NOMO-1 treated with DMSO at 0.1 percent for 48 hours (cell line): ENCODE measurements around the gene ZFR2.
"Not testable (repeated sequence)": the region's sequence is repeated elsewhere in the genome, so short reads cannot be mapped to it uniquely, and the experiment has no call there.

Experiments used
- DNase-seq: peaks from one replicate; lab custom pipeline; 2025; ENCODE audit not compliant: unreplicated experiment; lab: John Stamatoyannopoulos, UW

ZFR2 gene

GRCh38 chr19:3874695-3875094 lies 5.9 kb upstream of the ZFR2 start:
- not testable (repeated sequence) for DNase-seq

DNA sequence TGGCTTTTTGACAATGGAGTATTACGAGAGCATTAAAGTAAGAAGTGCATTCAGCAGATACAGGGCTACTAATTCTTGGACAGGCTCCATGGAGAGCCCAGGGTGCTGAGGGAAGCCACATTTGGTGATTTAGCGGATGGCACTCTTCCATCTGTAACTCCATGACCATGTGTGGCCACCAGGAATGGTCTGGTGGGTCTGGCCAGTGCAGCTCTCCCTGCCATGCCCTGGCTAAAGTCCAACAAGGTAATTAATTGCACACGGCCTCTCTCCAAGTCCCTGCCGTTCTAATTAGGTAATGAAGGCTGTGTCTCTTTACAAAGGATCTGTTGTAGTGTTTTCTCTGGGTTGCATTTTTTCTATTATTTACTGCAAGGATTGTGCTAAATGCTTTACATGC lies 4.3 kb upstream of the ZFR2 start:
- DNase-seq, result no peak

DNA sequence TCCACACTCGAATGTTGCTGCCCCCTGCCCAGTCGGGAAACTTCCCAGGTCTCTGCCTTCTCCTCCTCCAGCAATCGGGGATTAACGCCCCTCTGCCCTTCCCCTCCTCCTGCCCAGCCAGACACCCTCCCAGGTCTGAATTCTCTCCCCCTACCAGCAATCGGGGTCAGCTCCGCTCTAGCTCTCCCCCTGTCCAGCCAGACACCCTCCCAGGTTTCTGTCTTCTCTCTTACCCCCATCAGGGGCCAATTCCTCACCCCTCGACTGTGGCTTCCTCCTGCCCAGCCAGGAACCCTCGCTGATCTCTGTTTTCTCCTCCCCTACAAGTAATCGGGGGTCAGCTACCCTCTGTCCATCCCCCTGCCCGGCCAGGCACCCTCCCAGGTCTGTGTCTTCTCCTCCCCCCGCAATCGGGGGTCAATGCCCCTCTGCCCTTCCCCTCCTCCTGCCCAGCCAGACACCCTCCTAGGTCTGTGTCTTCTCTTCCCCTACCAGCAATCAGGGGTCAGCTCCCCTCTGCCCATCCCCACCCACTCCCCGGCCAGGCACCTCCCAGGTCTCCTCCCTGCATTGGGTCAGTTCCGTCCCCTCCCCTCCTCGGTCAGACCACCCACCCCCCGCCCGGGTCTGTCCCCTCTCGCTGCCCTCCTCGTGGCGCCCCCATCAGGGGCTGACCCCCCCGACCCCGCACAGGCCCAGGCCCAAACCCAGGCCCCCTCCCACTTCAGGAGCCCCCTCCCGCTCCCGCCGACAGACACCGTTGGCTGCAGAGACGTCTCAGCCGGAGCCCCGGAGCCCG lies 668 bp downstream of the ZFR2 start:
- DNase-seq, result no peak

DNA sequence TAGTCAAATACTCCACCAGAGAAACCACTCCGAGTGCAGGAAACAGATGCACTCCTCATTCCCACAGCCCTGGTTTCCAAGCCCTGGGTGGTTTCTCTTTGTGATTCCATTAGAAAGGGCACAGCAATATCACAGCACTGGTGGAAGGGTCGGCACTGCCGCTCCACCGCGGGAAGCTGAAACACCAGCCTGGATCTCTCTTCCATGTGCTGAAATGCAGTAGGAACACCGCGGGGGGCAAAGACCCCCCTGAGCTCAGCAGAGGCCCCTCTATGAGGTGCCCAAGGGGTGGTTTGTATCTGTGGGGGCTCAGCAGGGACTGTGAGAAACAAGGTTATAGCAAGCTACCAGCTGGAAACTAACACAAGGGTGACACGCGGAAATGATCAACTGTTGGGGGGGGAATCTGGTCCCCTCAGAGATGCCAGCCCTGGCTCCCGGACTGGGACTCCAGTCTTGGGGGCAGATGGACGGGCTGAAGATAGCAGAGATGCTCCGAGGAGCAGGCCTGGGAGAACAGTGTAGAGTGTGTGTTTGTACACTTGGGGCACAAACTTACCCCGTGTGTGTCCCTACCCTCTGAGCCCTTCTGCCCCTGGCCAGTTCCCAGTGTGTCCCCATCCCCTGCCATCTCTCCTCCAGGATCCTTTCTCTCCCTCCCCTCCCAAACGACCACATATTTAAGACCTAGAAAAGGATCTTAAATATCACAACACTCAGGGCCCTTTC lies 1.8 kb downstream of the ZFR2 start:
- no peak for DNase-seq

DNA sequence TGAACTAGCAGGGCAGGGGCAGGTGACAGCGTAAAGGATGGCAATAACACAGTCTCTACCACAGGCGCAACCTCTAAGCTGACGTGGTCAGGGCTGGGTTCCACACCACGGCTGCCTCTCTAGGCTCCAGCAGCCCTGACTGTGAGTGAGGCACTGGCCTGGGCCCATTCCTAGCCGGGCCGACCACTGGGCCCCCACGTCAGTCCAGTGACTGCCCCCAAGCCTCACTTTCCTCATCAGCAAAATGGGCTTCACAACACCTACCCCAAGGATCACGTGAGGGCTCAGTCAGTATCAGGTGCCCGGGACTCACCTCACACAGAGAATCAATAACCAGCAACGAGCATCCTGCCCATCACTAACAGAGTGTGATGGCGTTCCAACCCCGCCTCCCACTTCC lies 5.2 kb downstream of the ZFR2 start:
- DNase-seq, result no peak

DNA sequence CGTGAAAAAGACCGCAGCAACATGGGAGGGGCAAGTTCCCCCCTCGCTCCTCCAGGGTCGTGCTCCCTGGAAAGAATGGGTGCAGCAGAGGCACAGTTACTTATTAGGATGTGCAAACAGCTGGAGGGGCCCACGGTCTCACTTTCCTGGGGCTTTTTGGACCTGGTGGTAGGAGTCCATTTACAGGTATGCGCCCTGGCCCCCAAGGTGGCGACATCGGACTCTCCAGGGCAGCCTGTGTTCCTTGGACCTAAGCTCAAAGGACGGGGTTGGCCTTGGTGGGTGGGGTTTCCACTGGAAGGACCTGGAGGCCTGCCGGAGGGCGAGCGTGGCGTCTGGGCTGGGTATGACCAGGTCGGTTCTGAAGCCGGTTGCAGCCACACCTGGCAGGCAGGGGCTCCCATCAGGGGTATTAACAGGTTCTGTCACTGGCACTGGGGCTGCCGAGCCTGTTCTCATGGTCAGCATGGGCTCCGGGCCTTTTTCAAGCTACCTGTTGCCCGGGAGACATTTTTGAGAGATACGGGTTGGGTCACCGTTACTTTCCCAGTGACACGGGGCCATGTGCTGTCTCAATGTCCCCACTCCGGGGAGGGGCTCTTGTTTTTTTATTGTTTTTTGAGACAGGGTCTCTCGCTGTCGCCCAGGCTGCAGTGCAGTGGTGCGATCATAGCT lies 5.9 kb downstream of the ZFR2 start:
- DNase-seq, result no peak

DNA sequence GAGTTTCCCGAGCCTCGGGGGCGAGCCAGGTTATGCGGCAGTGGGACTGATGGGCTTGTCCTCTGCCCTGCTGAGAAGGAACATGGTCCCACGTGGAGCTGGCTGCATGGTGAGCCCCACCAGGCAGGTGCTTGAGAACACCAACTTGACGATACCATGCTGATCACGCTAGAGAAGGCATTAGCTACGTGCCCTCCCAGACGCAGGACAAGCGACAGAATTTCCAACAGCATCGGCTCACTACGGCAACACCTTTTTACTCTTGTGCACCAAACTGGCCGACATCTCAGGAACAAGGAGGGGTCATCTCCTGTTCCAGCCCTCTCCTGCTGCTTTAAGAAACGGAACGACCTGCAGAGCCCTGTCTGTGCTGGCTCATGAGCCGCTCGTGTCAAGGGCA lies 8.3 kb downstream of the ZFR2 start:
- no peak for DNase-seq

DNA sequence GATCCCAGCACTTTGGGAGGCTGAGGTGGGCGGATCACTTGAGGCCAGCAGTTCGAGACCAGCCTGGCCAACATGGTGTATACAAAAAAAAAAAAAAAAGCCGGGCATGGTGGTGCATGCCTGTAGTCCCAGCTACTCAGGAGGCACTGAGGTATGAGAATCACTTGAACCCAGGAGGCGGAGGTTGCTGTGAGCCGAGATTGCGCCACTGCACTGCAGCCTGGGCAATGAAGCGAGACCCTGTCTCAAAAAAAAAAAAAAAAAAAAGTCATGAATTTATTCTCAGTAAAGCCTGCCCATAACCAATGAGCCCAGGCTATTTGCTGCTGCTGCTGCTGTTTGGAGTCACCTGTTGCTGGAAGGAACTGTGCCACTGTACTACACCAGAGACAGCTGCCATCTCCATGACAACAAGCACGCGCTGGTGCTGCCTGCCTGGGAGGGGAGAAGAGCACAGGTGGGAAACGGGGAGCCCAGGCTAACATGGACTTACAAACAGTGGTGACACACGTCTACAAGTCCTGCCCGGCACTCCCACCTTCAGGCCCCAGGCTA lies 11.3 kb downstream of the ZFR2 start:
- no peak for DNase-seq

DNA sequence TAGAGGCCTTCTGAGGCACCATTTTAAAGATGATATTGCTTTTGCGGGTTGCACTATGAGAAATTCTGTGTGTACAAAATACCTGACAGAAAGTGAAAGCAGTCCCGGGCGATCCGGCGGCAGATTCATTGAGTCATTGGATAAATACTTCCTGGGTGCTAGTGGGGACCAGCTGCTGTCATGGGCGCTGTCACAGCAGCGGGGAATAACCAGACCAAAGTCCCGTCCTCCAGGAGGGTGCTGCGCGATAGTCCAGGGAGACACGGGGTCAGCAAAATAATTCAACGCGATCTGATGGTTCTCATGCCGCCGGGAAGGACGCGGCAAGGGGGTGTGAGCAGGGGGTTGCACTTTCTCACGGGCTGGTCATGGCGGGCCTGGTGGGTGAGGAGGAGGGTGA lies 13.5 kb downstream of the ZFR2 start:
- no peak for DNase-seq

GRCh38 chr19:3852614-3853254 lies 16.1 kb downstream of the ZFR2 start:
- peak; percentile 61 for DNase-seq

DNA sequence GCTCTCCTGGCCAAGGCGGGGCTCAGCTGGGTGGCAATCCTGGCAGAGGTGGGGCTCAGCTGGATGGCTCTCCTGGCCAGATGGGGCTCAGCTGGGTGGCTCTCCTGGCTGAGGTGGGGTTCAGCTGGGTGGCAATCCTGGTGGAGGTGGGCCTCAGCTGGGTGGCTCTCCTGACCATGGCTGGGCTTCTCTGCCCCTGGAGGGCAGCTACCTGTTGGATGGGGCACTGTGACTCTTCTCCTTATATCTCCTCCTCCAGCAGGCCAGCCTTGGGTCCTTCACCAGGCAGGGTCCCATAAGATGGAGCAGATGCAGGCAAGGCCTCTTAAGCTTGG lies 16.7 kb downstream of the ZFR2 start:
- DNase-seq, result no peak

GRCh38 chr19:3851254-3852176 lies 17.3 kb downstream of the ZFR2 start:
- DNase-seq, result no peak

GRCh38 chr19:3850320-3850972 lies 18.4 kb downstream of the ZFR2 start:
- DNase-seq, result no peak

GRCh38 chr19:3849787-3850186 lies 19.1 kb downstream of the ZFR2 start:
- no peak for DNase-seq

DNA sequence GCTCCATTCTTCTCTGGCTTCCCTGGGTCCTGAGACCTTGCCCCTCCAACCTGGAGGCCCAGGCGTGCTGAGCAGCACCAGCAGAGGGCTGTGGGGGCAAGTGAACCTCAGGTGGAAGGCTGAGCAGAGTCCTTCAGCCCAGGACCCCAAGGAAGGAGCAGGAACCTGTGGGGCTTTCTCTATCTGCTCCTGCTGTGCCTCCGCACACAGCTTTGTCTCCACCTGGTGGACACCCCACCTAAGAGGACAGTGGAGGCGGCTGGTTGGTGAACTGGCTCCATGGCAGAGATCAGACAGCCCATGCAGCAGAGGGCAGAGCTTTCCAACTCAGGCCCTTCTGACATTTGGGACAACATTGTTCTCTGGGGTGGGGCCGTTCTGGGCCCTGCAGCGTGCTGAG lies 19.7 kb downstream of the ZFR2 start:
- DNase-seq, result peak; percentile 11

GRCh38 chr19:3844596-3844995 lies 24.2 kb downstream of the ZFR2 start:
- no peak for DNase-seq

DNA sequence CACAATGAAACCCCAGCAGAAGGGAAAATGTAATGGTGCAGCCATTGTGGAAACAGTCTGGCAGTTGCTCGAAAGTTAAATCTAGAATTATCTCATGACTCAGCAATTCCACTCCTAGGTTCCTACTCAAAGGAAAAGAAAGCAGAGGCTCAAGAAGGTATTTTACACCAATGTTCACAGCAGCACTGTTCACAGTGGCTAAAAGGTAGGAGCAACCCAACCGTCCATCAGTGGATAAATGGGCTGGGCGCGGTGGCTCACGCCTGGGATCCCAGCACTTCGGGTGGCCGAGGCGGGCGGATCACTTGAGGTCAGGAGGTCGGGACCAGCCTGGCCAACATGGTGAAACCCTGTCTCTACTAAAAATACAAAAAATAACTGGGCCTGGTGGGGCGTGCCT lies 25.9 kb downstream of the ZFR2 start:
- no peak for DNase-seq

GRCh38 chr19:3840804-3841203 lies 28.0 kb downstream of the ZFR2 start:
- DNase-seq, result no peak

DNA sequence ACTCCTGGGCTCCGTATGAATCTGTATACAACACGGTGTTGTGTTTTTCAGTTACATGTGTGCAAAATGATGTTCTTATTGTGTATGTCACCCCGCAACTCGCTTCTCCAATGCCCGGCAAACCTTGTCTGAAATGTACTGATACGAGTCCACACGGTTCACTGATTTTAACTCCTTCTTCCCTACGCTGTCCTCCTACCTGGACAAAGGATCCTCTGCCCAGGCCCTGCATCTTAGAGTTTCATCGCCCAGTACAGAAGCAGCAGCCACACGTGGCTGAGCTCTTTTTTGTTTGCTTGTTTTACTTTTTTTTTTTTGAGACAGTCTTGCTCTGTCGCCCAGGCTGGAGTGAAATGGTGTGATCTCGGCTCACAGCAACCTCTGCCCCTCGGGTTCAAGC lies 28.9 kb downstream of the ZFR2 start:
- no peak for DNase-seq

GRCh38 chr19:3838661-3839060 lies 30.2 kb downstream of the ZFR2 start:
- DNase-seq, result no peak
